Measurements from ENCODE around the gene PPM1M.
"Not testable (repeated sequence)": the region's sequence is repeated elsewhere in the genome, so short reads cannot be mapped to it uniquely, and the experiment has no call there.

Gene PPM1M

GRCh38 chr3:52277071-52277964 is 31.8 kb downstream of the PPM1M start:
- Mint-ChIP-seq H3K4me1 (ENCODE audit: low read depth) (peaks cover 51% of the 10 kb centered on the region), H3K4me3 (peak overlapping the region; percentile 98), H3K9me3 (no peaks in the 10 kb centered on the region), H3K36me3 (ENCODE audit: low read depth) (peaks cover 53% of the 10 kb centered on the region), H3K27ac (peak overlapping the region; percentile 94), H3K27me3 (ENCODE audit: low read depth) (no peaks in the 10 kb centered on the region)
- peak; percentile 77 for DNase-seq (ENCODE audit: low spot score)

- peak; percentile 78 for DNase-seq (ENCODE audit: low spot score)
- no peaks in the 10 kb centered on the region for H3K9me3 Mint-ChIP-seq
- peaks cover 48% of the 10 kb centered on the region for H3K4me1 Mint-ChIP-seq (ENCODE audit: low read depth)
- peaks cover 47% of the 10 kb centered on the region for H3K36me3 Mint-ChIP-seq (ENCODE audit: low read depth)
- peak overlapping the region; percentile 100 for H3K27ac Mint-ChIP-seq
- no peaks in the 10 kb centered on the region for H3K27me3 Mint-ChIP-seq (ENCODE audit: low read depth)
- peak overlapping the region; percentile 98 for H3K4me3 Mint-ChIP-seq
Measured at GRCh38 chr3:52277972-52278509, 32.5 kb downstream of the PPM1M start.

- Mint-ChIP-seq H3K27me3 (ENCODE audit: low read depth) (no peaks in the 10 kb centered on the region), H3K4me3 (peak within 1 kb of the TSS; percentile 98), H3K36me3 (ENCODE audit: low read depth) (peaks cover 41% of the 10 kb centered on the region), H3K4me1 (ENCODE audit: low read depth) (peaks cover 48% of the 10 kb centered on the region), H3K9me3 (no peaks in the 10 kb centered on the region), H3K27ac (peak within 1 kb of the TSS; percentile 100)
- DNase-seq (ENCODE audit: low spot score) = peak; percentile 96
Measured at GRCh38 chr3:52278510-52279069, 33.0 kb downstream of the PPM1M start, which contains the start of gene WDR82. WDR82 (minus strand) TSS chr3:52278649; CDS start chr3:52278361, 288 bp downstream.

- Mint-ChIP-seq H3K36me3 (ENCODE audit: low read depth) (peaks cover 35% of the 10 kb centered on the region), H3K4me1 (ENCODE audit: low read depth) (peaks cover 46% of the 10 kb centered on the region)
Measured at GRCh38 chr3:52279596-52279995, 34.0 kb downstream of the PPM1M start.

GRCh38 chr3:52280050-52280461 is 34.5 kb downstream of the PPM1M start:
- H3K36me3 Mint-ChIP-seq (ENCODE audit: low read depth) = peaks cover 33% of the 10 kb centered on the region
- H3K9me3 Mint-ChIP-seq = no peaks in the 10 kb centered on the region
- peaks cover 46% of the 10 kb centered on the region for H3K4me1 Mint-ChIP-seq (ENCODE audit: low read depth)
- H3K27me3 Mint-ChIP-seq (ENCODE audit: low read depth) = no peaks in the 10 kb centered on the region
- H3K27ac Mint-ChIP-seq = peak overlapping the region; percentile 100
- peak overlapping the region; percentile 96 for H3K4me3 Mint-ChIP-seq
- no peak for DNase-seq (ENCODE audit: low spot score)

More at GRCh38 chr3:52279596-52279995, 34.0 kb downstream of the PPM1M start:
- Mint-ChIP-seq H3K4me3 (peak overlapping the region; percentile 96), H3K9me3 (no peaks in the 10 kb centered on the region), H3K27ac (peak overlapping the region; percentile 100), H3K27me3 (ENCODE audit: low read depth) (no peaks in the 10 kb centered on the region)
- no peak for DNase-seq (ENCODE audit: low spot score)

- Mint-ChIP-seq H3K27ac (peak overlapping the region; percentile 82), H3K4me3 (peak overlapping the region; percentile 66), H3K36me3 (ENCODE audit: low read depth) (peaks cover 22% of the 10 kb centered on the region), H3K4me1 (ENCODE audit: low read depth) (peaks cover 42% of the 10 kb centered on the region), H3K9me3 (no peaks in the 10 kb centered on the region), H3K27me3 (ENCODE audit: low read depth) (no peaks in the 10 kb centered on the region)
- DNase-seq (ENCODE audit: low spot score) = peak; percentile 35
Measured at GRCh38 chr3:52281981-52282801, 36.6 kb downstream of the PPM1M start.

- Mint-ChIP-seq H3K4me3 (no peak overlapping the region), H3K9me3 (no peaks in the 10 kb centered on the region), H3K4me1 (ENCODE audit: low read depth) (peaks cover 42% of the 10 kb centered on the region), H3K27me3 (ENCODE audit: low read depth) (no peaks in the 10 kb centered on the region), H3K27ac (peak overlapping the region; percentile 55), H3K36me3 (ENCODE audit: low read depth) (peaks cover 16% of the 10 kb centered on the region)
- DNase-seq (ENCODE audit: low spot score) = no peak
Measured at GRCh38 chr3:52283306-52283705, 37.7 kb downstream of the PPM1M start.

- Mint-ChIP-seq H3K4me1 (ENCODE audit: low read depth) (peaks cover 47% of the 10 kb centered on the region), H3K36me3 (ENCODE audit: low read depth) (peaks cover 12% of the 10 kb centered on the region), H3K27ac (peak overlapping the region; percentile 31)
- not testable (repeated sequence) for H3K4me3 Mint-ChIP-seq; H3K9me3 Mint-ChIP-seq; DNase-seq (ENCODE audit: low spot score); H3K27me3 Mint-ChIP-seq (ENCODE audit: low read depth)
Measured at GRCh38 chr3:52284051-52284450, 38.5 kb downstream of the PPM1M start.

- peaks cover 37% of the 10 kb centered on the region for H3K4me1 Mint-ChIP-seq (ENCODE audit: low read depth)
- no peaks in the 10 kb centered on the region for H3K9me3 Mint-ChIP-seq
- H3K4me3 Mint-ChIP-seq = peak overlapping the region; percentile 100
- no peak for DNase-seq (ENCODE audit: low spot score)
- H3K36me3 Mint-ChIP-seq (ENCODE audit: low read depth) = peaks cover 13% of the 10 kb centered on the region
- peak overlapping the region; percentile 100 for H3K27ac Mint-ChIP-seq
- no peaks in the 10 kb centered on the region for H3K27me3 Mint-ChIP-seq (ENCODE audit: low read depth)
Measured at GRCh38 chr3:52286777-52287110, 41.2 kb downstream of the PPM1M start.

- H3K27me3 Mint-ChIP-seq (ENCODE audit: low read depth) = no peaks in the 10 kb centered on the region
- H3K27ac Mint-ChIP-seq = peak overlapping the region; percentile 100
- peaks cover 17% of the 10 kb centered on the region for H3K36me3 Mint-ChIP-seq (ENCODE audit: low read depth)
- H3K4me1 Mint-ChIP-seq (ENCODE audit: low read depth) = peaks cover 25% of the 10 kb centered on the region
- H3K9me3 Mint-ChIP-seq = no peaks in the 10 kb centered on the region
- no peak for DNase-seq (ENCODE audit: low spot score)
- peak overlapping the region; percentile 100 for H3K4me3 Mint-ChIP-seq
Measured at GRCh38 chr3:52288674-52289073, 43.1 kb downstream of the PPM1M start.

GRCh38 chr3:52289338-52289746 is 43.8 kb downstream of the PPM1M start:
- H3K4me3 Mint-ChIP-seq = peak overlapping the region; percentile 28
- peaks cover 21% of the 10 kb centered on the region for H3K4me1 Mint-ChIP-seq (ENCODE audit: low read depth)
- no peak for DNase-seq (ENCODE audit: low spot score)
- peak overlapping the region; percentile 19 for H3K27ac Mint-ChIP-seq
- peaks cover 13% of the 10 kb centered on the region for H3K36me3 Mint-ChIP-seq (ENCODE audit: low read depth)
- H3K27me3 Mint-ChIP-seq (ENCODE audit: low read depth) = no peaks in the 10 kb centered on the region
- H3K9me3 Mint-ChIP-seq = no peaks in the 10 kb centered on the region

- no peaks in the 10 kb centered on the region for H3K27me3 Mint-ChIP-seq (ENCODE audit: low read depth)
- no peaks in the 10 kb centered on the region for H3K9me3 Mint-ChIP-seq
- DNase-seq (ENCODE audit: low spot score) = no peak
- peaks cover 13% of the 10 kb centered on the region for H3K36me3 Mint-ChIP-seq (ENCODE audit: low read depth)
- H3K27ac Mint-ChIP-seq = peak overlapping the region; percentile 19
- H3K4me3 Mint-ChIP-seq = no peak overlapping the region
- peaks cover 19% of the 10 kb centered on the region for H3K4me1 Mint-ChIP-seq (ENCODE audit: low read depth)
Measured at GRCh38 chr3:52289747-52290595, 44.4 kb downstream of the PPM1M start.
